ENCODE measurements around the gene PLXNA4.

The PLXNA4 gene

GRCh38 chr7:132154695-132155471 lies 421.4 kb downstream of the PLXNA4 start:
- Histone ChIP-seq H3K4me1 (ENCODE audit: control insufficient read depth, low read length) (no peaks in the 10 kb centered on the region), H4K20me1 (ENCODE audit: control insufficient read depth, insufficient read depth, low read depth, low read length) (no peaks in the 10 kb centered on the region), H3K4me3 (ENCODE audit: low read length) (no peak overlapping the region), H3K27me3 (ENCODE audit: control insufficient read depth, low read length) (no peaks in the 10 kb centered on the region; the same call in 1 of the 2 replicates), H3K36me3 (ENCODE audit: control insufficient read depth, low read length) (no peaks in the 10 kb centered on the region), H3K79me2 (ENCODE audit: control insufficient read depth, low read length) (no peaks in the 10 kb centered on the region), H3K4me2 (ENCODE audit: low read length) (no peak overlapping the region), H3F3A (ENCODE audit: control insufficient read depth, insufficient read depth) (no peaks in the 10 kb centered on the region), H3K27ac (ENCODE audit: low read depth, low read length) (no peak overlapping the region), H3K9me3 (ENCODE audit: control insufficient read depth, insufficient read depth, low read length) (no peaks in the 10 kb centered on the region), H3K9me2 (replicated peaks; ENCODE audit: control insufficient read depth, low read length) (no peaks in the 10 kb centered on the region)
- TF ChIP-seq EZH2phosphoT487 (IDR thresholded peaks at IDR 0.05; ENCODE audit: borderline replicate concordance, low read length), result no peak
- no peak for TF ChIP-seq CTCF (IDR thresholded peaks at IDR 0.05; ENCODE audit: low read depth, low read length, poor library complexity, severe bottlenecking)

DNA sequence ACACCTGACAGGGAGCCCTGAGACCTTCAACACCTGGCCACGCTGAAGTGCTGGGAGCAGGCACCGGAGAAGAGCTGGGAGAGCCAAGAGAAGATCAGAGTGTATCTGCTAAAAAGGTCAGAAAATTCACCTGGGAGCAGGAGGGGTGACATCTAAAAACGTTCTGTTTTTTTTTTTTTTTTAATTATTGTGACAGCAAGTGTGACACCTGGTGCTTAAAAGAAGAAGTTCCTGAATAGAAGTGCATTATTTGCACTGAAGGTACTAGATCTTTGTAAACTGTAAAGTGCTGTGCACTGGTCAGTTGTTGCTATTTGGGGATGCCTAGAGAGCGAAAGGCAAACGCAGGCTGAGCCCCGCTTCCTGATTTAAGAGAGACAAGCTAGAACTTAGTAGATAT lies 422.0 kb downstream of the PLXNA4 start:
- Histone ChIP-seq H3K9me3 (ENCODE audit: control insufficient read depth, insufficient read depth, low read length) (no peaks in the 10 kb centered on the region), H3K27ac (ENCODE audit: low read depth, low read length) (no peak overlapping the region), H3K4me2 (ENCODE audit: low read length) (no peak overlapping the region), H3K4me1 (ENCODE audit: control insufficient read depth, low read length) (no peaks in the 10 kb centered on the region), H3K79me2 (ENCODE audit: control insufficient read depth, low read length) (no peaks in the 10 kb centered on the region), H3K9me2 (replicated peaks; ENCODE audit: control insufficient read depth, low read length) (no peaks in the 10 kb centered on the region), H3K27me3 (ENCODE audit: control insufficient read depth, low read length) (no peaks in the 10 kb centered on the region; the same call in 1 of the 2 replicates), H3F3A (ENCODE audit: control insufficient read depth, insufficient read depth) (no peaks in the 10 kb centered on the region), H4K20me1 (ENCODE audit: control insufficient read depth, insufficient read depth, low read depth, low read length) (no peaks in the 10 kb centered on the region), H3K36me3 (ENCODE audit: control insufficient read depth, low read length) (no peaks in the 10 kb centered on the region), H3K4me3 (ENCODE audit: low read length) (no peak overlapping the region)
- TF ChIP-seq CTCF (IDR thresholded peaks at IDR 0.05; ENCODE audit: low read depth, low read length, poor library complexity, severe bottlenecking) (no peak), EZH2phosphoT487 (IDR thresholded peaks at IDR 0.05; ENCODE audit: borderline replicate concordance, low read length) (no peak)

DNA sequence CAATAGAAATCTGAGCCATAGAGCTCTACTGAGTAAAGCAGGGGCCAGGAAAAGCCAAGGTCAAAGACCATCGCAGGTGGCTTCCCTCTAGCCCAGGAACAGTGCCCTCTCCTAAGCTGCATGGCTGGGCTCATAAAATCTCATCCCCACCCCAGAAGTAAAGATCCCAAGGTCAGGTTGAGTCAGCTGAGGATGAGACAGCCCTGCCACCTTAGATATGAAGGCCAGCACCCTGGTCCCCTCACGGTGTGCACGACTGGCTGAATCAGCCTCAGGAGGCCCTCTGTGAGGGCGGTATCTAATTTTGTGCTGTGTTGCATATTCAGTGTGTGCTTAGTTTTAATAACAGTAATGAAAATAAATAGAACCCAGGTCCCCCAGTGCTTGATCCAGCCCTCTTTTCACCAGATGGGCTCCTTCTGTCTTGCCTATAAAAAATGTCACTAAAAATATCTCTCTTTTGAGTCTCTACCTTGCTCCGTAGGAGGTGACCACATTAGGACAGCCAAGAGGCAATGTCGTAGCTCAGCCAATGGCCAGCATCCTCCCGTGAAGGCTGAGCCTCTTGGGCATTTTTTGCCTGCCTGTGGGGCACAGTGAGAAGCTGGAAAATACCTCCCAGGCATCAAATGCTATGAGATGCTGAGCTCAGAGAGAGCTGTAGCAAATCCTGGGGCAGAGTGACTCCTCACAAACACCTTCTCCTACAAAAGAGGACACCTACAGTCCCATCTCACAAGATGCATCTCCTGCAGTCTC lies 424.0 kb downstream of the PLXNA4 start:
- Histone ChIP-seq H3K4me1 (ENCODE audit: control insufficient read depth, low read length) (no peaks in the 10 kb centered on the region), H3F3A (ENCODE audit: control insufficient read depth, insufficient read depth) (no peaks in the 10 kb centered on the region), H3K27ac (ENCODE audit: low read depth, low read length) (no peak overlapping the region), H3K4me3 (ENCODE audit: low read length) (no peak overlapping the region), H3K9me2 (replicated peaks; ENCODE audit: control insufficient read depth, low read length) (no peaks in the 10 kb centered on the region), H3K4me2 (ENCODE audit: low read length) (no peak overlapping the region), H4K20me1 (ENCODE audit: control insufficient read depth, insufficient read depth, low read depth, low read length) (no peaks in the 10 kb centered on the region), H3K9me3 (ENCODE audit: control insufficient read depth, insufficient read depth, low read length) (no peaks in the 10 kb centered on the region), H3K27me3 (ENCODE audit: control insufficient read depth, low read length) (no peaks in the 10 kb centered on the region; the same call in 1 of the 2 replicates), H3K79me2 (ENCODE audit: control insufficient read depth, low read length) (no peaks in the 10 kb centered on the region), H3K36me3 (ENCODE audit: control insufficient read depth, low read length) (no peaks in the 10 kb centered on the region)
- TF ChIP-seq EZH2phosphoT487 (IDR thresholded peaks at IDR 0.05; ENCODE audit: borderline replicate concordance, low read length) (no peak), CTCF (IDR thresholded peaks at IDR 0.05; ENCODE audit: low read depth, low read length, poor library complexity, severe bottlenecking) (no peak)

Measured in DOHH2 (cell line).